ENCODE results near the gene TBC1D9.

The TBC1D9 gene

DNA sequence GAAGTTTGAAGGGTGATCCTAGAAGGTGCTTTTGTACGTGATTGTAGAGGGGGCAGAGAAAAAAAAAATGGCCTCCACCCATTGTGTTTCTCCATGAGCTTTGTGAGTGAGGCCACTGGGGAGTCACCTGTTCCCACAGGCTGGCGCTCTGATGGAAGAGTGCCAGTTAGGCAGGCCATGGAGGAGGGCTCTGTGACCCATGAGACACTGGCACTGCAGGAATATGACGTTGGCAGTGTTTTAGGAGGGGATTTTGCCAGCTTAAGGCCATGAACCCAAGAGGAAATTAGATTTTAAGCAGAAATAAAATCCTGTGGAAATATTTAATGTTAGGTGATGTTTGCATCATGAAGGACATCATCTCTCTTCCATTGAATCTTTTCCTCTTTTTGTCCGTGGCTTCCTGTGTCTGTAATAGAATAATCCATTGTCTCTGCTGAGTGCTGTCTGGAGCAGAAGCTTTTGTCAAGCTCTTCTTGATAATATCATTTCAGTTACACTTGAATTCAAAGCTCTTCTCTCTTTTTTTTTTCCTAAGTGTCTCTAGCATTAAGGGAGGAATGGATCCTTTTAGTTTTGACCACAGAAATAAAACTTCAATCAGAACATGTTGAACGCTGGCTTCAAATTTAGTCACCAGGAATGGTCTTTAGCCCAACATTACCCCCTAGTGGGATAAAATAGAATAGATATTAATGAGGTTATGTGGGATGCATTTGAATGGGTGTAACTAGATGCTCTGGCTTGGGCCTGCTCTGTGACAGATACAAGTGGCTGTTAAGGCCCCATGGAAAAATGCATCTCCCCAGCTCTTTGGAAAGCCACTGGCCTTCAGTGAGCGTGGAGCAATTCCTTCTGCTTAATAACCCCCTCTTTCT lies 146.4 kb downstream of the TBC1D9 start:
- DNase-seq = no peak

DNA sequence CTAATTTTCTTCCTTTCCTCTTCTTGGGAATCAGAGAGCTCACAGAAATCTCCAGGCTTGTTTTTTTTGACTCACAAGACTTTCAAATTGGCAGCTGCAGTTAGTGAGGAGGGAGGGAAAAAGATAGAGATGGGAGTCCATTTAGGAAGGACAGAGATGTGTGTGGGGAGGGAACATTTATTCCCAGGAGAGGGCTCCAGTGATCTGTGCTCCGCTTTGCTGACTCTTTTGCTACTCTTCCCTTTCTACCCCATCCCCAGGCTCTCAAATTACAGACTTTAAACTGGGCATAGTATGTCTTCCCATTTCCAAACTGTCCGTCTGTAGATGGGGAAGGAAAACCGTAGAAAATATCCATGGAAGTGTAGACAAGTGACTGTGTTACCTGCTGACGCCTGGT lies 148.3 kb downstream of the TBC1D9 start:
- no peak for DNase-seq

DNA sequence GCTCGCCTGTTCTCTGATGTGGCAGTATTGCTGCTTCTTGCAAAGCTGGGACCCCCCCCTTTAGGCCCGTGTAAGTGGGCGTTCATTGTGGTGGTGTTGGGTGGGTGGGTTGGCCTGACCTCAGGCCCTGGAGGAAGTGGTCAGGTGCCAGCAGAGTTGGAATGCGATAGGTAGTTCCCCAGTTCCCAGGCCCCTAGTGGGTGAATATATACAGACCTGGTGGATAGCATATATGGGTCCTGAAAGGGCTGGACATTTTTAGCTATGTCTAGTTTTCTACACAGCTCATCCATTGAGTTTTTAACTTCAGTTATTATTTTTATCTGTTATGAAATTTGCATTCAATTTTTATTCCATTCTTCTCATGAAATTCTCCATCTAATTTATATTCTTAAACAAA lies 151.6 kb downstream of the TBC1D9 start:
- DNase-seq = no peak

DNA sequence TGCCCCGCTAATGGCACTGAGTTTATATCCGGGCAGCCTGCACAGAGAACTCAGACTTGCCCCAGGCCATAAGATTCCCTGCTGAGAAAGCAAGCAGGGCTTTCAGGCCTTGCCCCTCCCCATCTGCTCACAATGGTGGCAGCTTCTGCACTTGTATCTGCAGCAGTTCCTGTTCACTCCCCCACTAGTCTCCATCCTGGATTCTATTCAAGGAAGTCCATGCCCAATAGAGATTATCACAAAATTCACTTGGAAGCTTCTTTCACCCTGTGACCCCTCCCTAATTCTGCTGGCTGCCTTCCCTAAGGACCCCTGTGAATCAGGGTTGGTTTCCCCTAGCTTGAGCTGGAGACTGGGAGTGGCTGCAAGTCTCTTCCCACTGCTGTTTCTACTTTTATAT lies 152.9 kb downstream of the TBC1D9 start:
- DNase-seq = no peak

DNA sequence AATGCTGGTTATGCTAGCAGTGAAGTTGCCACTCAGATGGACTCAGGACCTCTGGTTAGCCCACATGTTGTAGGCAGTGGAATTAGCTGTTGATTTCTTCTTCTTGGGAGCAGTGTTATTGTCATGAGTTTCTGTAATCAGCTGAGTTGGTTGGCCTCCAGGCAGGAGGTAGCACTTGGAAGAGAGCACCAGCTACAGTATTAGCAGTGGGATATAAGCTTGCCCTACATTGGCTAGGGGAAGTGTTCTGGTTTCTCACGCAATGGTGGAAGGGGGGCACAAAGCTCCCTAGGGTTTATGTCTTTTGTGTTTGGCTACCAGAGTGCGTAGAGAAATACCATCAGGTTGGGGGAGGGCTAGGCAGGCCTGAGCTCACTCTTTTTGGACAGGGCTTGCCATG lies 153.5 kb downstream of the TBC1D9 start:
- DNase-seq = no peak

DNA sequence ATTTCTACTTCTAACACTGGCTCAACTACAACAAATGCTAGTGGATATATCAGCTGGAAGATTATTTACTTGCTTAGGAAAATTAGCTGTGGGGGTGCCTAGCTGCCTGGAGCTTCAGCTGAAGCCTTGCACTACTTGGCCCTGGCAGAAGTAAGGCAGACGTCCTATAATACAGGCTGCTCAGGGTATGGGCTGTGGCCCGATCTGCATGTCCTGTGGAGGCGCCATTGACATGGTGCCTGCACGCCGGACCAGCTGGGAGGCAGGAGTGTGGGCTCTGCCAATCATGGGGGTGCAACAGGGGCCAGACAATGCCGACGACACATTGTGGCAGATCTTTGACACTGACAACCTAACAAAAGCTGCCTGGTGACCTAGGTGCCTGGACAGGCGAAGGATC lies 155.8 kb downstream of the TBC1D9 start:
- no peak for DNase-seq

DNA sequence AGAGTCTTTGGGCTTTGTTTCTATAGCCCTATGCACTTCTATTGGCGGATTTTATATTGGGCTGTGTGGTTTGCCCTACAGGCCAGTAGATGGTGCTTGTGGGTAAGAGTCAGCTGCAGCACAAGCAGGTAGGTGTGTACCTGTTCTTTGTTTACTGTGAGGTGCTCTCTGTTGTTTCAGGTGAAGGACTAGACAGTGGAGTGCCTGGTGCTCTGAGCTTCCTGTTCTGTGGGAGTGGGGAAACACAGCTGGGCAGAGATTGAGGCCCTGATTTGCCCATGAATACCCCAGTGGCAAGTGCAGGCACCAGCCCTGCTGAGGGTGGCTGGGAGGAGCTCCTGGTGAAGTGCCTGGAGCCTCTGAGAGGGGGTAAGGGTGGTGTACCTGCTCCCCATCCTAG lies 161.1 kb downstream of the TBC1D9 start:
- DNase-seq = no peak

DNA sequence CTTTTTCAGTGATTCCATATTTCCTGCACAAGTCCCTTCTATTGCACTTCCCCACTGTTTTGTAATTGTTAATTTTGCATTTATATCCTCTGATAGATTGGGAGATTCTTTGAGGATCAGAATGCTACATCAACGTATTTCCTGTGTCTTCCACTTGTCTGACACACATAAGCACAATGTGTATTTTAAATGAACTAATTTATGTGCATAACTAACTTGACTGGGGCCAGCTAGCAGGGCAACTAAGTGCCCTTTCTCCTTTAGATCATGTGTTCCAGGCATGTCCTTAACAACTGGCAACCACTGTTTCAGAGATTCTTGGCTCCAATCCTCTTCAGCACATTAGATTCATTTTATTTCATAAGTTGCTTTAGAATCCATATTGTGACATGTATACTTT lies 171.7 kb downstream of the TBC1D9 start:
- DNase-seq = no peak

DNA sequence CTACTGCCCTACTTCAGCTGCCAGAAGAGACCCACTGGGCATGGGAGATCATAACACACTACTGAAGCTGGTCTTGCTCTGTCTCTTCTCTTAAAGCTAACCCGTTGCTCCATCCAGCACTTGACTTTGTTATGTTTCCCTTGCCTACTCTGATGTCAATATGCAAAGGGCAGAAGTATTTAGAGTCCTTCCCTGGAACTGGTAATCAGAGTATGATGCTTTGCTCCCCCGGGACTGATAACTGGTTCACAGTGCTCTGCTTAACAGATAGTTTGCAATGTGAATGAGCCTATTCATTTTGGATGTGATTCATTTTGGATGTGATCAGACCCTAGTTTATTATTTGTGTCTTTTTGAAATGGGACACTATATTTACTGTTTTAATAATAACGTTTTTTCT lies 175.1 kb downstream of the TBC1D9 start:
- no peak for DNase-seq

DNA sequence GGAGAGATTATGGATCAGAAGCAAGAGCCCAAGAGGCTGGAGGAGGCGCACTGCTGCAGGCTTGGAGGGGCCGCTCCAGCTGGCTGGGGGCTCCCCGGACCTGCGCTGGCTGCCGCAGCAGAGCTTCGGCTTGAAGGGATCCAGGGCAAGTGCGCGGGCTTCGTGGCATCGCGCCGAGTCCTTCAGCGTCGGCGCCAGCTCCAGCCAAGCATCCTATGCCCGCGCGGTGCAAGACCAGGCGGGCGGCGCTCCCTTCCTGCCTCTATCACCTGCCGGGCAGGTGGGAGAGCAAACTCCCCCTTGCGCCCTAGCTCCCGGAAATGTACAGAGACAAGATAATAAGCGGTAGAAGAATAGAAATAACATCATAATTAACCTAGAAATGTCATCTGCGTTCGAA lies 176.9 kb downstream of the TBC1D9 start:
- no peak for DNase-seq

DNA sequence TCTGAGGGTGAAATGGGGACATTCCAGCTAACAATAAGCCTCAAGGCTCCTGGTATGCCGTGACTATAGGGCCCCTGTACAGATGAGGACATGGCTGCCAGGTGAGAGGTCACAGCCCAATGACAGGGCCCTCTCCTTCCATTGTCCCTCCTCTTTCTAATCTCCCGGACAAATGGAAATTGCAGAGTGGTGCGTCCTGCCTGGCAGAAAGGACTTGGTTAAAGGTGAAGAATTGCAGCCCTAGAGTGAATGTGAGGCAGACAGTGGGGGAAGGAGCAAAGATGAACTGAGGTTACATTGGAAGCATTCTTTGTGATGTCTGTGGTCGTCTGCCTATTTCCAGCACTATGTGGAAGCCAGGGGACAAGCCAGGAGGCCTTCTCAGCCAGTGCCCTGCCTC lies 180.7 kb downstream of the TBC1D9 start:
- no peak for DNase-seq

DNA sequence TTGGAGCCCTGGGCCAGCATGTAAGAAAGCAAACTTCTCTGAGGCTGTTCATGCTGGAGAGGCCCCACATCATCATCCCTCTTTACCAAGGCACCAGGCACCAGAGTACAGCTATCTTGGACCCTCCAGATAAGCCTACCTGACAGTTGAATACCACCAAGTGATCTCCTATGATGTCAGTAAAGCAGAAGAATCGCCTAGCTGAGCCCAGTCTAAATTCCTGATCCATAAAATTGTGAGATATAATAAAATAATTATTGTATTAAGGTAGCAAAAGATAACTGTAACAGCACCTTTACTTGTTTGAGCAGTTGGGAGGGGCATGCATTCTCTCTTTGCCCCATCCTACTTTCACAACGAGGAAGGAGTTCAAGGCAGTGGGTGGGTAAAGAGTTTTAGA lies 184.6 kb downstream of the TBC1D9 start:
- no peak for DNase-seq
